Body of pancreas (tissue), 4 donors: Measurements from ENCODE around the gene C9orf43. TPM values are rescaled to one million over a fixed set of nuclear protein-coding genes. Genes with fewer than 3 reads are reported as not detected.
"Not testable (repeated sequence)": the region's sequence is repeated elsewhere in the genome, so short reads cannot be mapped to it uniquely, and the experiment has no call there.

Source experiments
- ATAC-seq: fragments of 150-250 bp; one replicate; pipeline ENCODE4 v1.9.1; 2016
- DNase-seq, 4 donors: peaks; one replicate each; pipeline ENCODE4 v3.0.0-alpha.2; 2019
- H3K27ac ChIP-seq, 4 donors: fragments of 200-600 bp; sonication (generic); 1 replicate in 3 of 4; 2 replicates in 1 of 4; pipeline versions ENCODE4 v1.5.1 to v1.6.1; 2016 to 2019; ENCODE audit warnings: mild to moderate bottlenecking in 1 of 4, mixed read lengths in 1 of 4, moderate library complexity in 1 of 4
- H3K27me3 ChIP-seq, 2 donors: fragments of 200-600 bp; sonication (generic); one replicate each; pipeline ENCODE4 v1.6.0; 2016; ENCODE audit warnings: mild to moderate bottlenecking in 1 of 2
- H3K36me3 ChIP-seq, 2 donors: fragments of 200-600 bp; sonication (generic); replicated peaks in 1 of 2; 2 replicates each; pipeline ENCODE4 v1.5.1; 2016; ENCODE audit warnings: low read depth in 2 of 2; ENCODE audit not compliant: insufficient read depth in 1 of 2
- H3K4me1 ChIP-seq: fragments of 200-600 bp; sonication (generic); one replicate; pipeline ENCODE4 v1.6.0; 2016
- H3K4me3 ChIP-seq, 2 donors: fragments of 200-600 bp; sonication (generic); 1 replicate in 1 of 2; 2 replicates in 1 of 2; pipeline ENCODE4 v1.5.1; 2016 to 2019
- H3K9me3 ChIP-seq, 3 donors: fragments of 200-600 bp; sonication (generic); 1 replicate in 2 of 3; 2 replicates in 1 of 3; pipeline ENCODE4 v1.5.1; 2016
- POLR2A ChIP-seq, 3 donors: fragments of 450-650 bp; IDR thresholded peaks; one replicate each; pipeline ENCODE4 v1.6.1; 2016; ENCODE audit warnings: antibody characterized with exemption in 3 of 3, mild to moderate bottlenecking in 2 of 3
- WGBS, 2 donors: methylation state at CpG; one replicate each; pipeline ENCODE4 v1.1.5; 2017; 5-methylcytosine and 5-hydroxymethylcytosine counted together
- intact Hi-C: fragments of 100-400 bp; cut with DNase I; formaldehyde crosslinking; loops from one replicate; pipeline ENCODE4 v1.15.1; 2023
- total RNA-seq, 2 donors: library from RNA; depleted of rRNA; stranded (reverse); fragments of >200 nt; gene quantifications; one replicate each; pipeline ENCODE4 v1.1.0, GENCODE V29; 2016
- TF ChIP-seq, protein P1 (sequence below), 7 experiments: fragments of 450-650 bp in 4 of 7; fragments of 200-600 bp in 3 of 7; sonication (generic) in 3 of 7; IDR thresholded peaks; one replicate each; pipeline ENCODE4 v1.5.1; 2016 to 2019; ENCODE audit warnings: antibody characterized with exemption in 7 of 7

The C9orf43 gene
- total RNA-seq, 2 donors from 2014 or later, result 1.6 TPM; not detected in 1

DNA sequence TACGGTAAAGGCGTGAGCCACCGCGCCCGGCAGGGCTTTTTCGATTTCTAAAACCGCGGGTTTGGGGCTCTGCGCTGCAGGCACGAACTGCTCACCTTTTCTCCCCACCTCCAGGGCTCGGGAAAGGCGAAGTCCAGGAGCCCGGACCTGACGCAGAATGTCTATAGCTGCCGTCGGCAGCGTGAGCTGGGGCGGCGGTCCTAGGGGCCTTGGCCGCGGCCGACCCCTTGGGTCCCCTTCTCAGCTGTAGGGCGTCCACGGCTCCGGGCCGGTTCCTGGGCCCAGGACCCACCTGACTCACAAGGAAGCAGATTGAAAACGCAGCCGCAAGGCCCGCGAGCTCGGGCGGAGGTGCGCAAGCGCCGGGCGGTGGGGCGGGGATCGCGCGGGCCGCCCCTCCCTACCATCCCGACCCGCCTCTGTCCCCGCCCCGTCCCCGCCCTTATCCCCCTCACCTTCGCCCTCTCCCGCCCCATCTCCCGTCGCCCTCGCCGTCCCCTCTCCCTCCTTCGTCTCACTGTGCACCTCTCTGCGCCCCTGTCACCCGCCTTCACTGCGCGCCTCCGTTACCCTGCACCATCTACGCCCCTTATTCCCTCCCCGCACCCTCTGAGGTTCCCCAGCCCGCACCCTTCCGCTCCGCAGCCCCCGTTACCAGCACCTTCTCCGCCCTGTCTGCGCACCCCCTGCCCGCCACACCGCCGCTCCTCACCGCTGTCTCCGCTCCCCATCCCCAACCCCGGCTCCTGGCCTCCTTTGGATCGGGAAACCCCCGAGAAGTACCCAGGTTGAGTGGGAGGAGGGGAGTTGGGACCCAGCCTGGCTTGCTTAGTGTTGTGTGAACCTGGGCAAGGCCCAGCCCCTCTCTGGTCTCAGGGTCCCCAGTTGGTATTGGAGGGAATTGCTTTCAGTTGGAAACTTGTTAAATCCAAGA, 33.6 kb upstream of the C9orf43 start, which contains the start of gene HDHD3:
HDHD3 (minus strand) TSS at position 353 of the 934 bp plus-strand sequence. CDS start 2,632 bp downstream, outside the sequence.
- Histone ChIP-seq H3K4me3 (peak within 1 kb of the TSS; percentile 28 to 77), H3K27me3 (no peaks in the 10 kb centered on the region), H3K9me3 (no peaks in the 10 kb centered on the region), H3K27ac (peak within 1 kb of the TSS; percentile 53 to 99 (median 98)), H3K4me1 (peaks cover 87% of the 10 kb centered on the region), H3K36me3 (peaks cover 0 to 6% of the 10 kb centered on the region in 2 donors)
- peak; percentile 90 to 92 (median 92) for DNase-seq
- ATAC-seq, result peak; percentile 90
- 0 to 1% methylated on average over 27 to 73 of the region's 74 CpGs for WGBS, 2 donors
- TF ChIP-seq, protein P1, sequence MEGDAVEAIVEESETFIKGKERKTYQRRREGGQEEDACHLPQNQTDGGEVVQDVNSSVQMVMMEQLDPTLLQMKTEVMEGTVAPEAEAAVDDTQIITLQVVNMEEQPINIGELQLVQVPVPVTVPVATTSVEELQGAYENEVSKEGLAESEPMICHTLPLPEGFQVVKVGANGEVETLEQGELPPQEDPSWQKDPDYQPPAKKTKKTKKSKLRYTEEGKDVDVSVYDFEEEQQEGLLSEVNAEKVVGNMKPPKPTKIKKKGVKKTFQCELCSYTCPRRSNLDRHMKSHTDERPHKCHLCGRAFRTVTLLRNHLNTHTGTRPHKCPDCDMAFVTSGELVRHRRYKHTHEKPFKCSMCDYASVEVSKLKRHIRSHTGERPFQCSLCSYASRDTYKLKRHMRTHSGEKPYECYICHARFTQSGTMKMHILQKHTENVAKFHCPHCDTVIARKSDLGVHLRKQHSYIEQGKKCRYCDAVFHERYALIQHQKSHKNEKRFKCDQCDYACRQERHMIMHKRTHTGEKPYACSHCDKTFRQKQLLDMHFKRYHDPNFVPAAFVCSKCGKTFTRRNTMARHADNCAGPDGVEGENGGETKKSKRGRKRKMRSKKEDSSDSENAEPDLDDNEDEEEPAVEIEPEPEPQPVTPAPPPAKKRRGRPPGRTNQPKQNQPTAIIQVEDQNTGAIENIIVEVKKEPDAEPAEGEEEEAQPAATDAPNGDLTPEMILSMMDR (IDR thresholded peaks at IDR 0.05), result peak in 2 of 7 experiments; percentile 13 to 16
- peak; percentile 87 to 93 (median 92) for TF ChIP-seq POLR2A (IDR thresholded peaks at IDR 0.05)
- intact Hi-C loops, result no loop called here

DNA sequence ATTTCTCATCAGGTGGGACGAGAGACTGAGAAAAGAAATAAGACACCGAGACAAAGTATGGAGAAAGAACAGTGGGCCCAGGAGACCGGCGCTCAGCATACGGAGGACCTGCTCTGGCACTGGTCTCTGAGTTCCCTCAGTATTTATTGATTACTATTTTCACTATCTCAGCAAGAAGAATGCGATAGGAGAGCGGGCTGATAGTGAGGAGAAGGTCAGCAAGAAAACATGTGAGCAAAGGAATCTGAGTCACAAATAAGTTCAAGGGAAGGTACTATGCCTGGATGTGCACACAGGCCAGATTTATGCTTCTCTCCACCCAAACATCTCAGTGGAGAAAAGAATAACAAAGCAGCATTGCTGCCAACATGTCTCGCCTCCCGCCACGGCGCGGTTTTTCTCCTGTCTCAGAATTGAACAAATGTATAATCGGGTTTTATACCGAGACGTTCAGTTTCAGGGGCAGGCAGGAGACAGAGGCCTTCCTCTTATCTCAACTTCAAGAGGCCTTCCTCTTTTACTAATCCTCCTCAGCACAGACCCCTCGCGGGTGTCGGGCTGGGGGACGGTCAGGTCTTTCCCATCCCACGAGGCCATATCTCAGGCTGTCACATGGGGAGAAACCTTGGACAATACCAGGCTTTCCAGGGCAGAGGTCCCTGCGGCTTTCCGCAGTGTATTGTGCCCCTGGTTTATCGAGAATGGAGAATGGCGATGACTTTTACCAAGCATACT, 31.3 kb upstream of the C9orf43 start:
- Histone ChIP-seq H3K4me1 (peaks cover 81% of the 10 kb centered on the region), H3K27ac (peak overlapping the region; percentile 72 to 99 (median 98))
- H3K36me3 ChIP-seq, H3K9me3 ChIP-seq, ATAC-seq, intact Hi-C loops, H3K27me3 ChIP-seq, H3K4me3 ChIP-seq: not testable (repeated sequence)
- WGBS, 2 donors, result 10 to 14% methylated on average over 23 to 24 of the region's 24 CpGs
- DNase-seq, result peak; percentile 44 to 70 (median 52)

DNA sequence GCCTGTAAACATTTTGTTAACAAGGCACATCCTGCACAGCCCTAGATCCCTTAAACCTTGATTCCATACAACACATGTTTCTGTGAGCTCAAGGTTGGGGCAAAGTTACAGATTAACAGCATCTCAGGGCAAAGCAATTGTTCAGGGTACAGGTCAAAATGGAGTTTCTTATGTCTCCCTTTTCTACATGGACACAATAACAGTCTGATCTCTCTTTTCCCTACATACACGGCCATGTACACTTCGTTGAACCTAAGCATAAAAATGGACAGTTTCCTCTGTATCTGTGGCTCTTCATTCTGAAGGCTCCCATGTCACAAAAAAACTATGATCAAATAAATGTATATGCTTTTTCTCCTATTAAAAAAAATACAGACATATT, 30.7 kb upstream of the C9orf43 start:
- 50 to 51% methylated on average over 2 of the region's 2 CpGs for WGBS, 2 donors
- intact Hi-C loops, DNase-seq, H3K4me3 ChIP-seq, ATAC-seq, H3K9me3 ChIP-seq, H3K36me3 ChIP-seq, H3K27me3 ChIP-seq: not testable (repeated sequence)
- peak overlapping the region; percentile 72 to 99 (median 98) for H3K27ac ChIP-seq
- H3K4me1 ChIP-seq, result peaks cover 75% of the 10 kb centered on the region

DNA sequence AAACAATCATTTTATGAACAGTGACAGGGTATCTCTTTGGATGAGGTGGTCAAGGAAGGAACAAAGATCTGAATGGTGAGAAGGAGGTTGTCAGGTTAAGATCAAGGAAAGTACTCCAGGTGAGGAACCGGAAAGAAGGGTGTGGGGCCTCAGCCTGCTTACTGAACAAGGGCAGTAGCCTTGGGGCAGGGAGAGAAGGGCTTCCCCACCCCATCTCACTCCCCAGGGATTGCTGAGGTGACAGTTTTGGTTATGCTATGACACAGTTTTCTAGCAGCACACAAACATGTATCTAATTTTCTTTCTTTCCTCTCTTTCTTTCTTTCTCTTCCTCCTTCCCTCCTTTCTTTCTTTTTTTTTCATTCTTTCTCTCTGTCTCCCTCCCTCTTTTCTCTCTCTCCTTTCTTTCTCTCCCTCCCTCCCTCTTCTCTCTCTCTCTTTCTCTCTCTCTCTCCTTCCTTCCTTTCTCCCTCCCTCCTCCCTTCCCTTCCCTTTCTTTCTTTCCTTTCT, 29.6 kb upstream of the C9orf43 start:
- peak overlapping the region; percentile 88 to 99 (median 98) for H3K27ac ChIP-seq
- intact Hi-C loops, result no loop called here
- no peaks in the 10 kb centered on the region for H3K27me3 ChIP-seq
- H3K4me3 ChIP-seq, result no peak overlapping the region
- 6 to 35% methylated on average over 1 of the region's 1 CpG for WGBS, 2 donors
- no peaks in the 10 kb centered on the region for H3K36me3 ChIP-seq
- H3K4me1 ChIP-seq, result peaks cover 73% of the 10 kb centered on the region
- DNase-seq (peak in 1 of 4 donors; percentile 50), ATAC-seq (no peak)
- TF ChIP-seq POLR2A (IDR thresholded peaks at IDR 0.05), result peak in 1 of 3 donors; percentile 15
- TF ChIP-seq, protein P1 (IDR thresholded peaks at IDR 0.05), result no peak
- H3K9me3 ChIP-seq, result no peaks in the 10 kb centered on the region

DNA sequence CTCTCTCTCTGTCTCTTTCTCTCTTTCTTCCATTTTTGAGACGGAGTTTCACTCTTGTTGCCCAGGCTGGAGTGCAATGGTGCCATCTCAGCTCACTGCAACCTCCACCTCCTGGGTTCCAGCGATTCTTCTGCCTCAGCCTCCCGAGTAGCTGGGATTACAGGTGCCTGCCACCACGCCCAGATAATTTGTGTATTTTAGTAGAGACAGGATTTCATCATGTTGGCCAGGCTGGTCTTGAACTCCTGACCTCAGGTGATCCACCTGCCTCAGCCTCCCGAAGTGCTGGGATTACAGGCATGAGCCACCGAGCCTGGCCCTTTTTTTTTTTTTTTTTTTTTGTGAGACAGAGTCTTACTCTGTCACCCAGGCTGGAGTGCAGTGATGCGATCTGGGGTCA, 29.1 kb upstream of the C9orf43 start:
- ATAC-seq, H3K9me3 ChIP-seq, H3K4me3 ChIP-seq, H3K36me3 ChIP-seq, intact Hi-C loops, DNase-seq, H3K27me3 ChIP-seq: not testable (repeated sequence)
- Histone ChIP-seq H3K27ac (peak overlapping the region; percentile 88 to 99 (median 98)), H3K4me1 (peaks cover 78% of the 10 kb centered on the region)
- WGBS, 2 donors, result 44 to 53% methylated on average over 5 to 7 of the region's 7 CpGs
